CD14-positive monocyte (primary cell): Measurements from ENCODE around the gene IRAG1. TPM values are rescaled to one million over a fixed set of nuclear protein-coding genes. Genes with fewer than 3 reads are reported as not detected.

Source experiments
- DNase-seq, 3 donors: peaks; one replicate each; pipeline ENCODE4 v3.0.0-alpha.2; 2011 to 2022
- H2AFZ ChIP-seq: 2 replicates; pipeline ENCODE4 v1.6.0; 2012; ENCODE audit warnings: mild to moderate bottlenecking, low read depth, low read length, inconsistent platforms; ENCODE audit not compliant: insufficient read depth, poor library complexity, severe bottlenecking
- H3K27ac ChIP-seq, 2 donors: 1 replicate in 1 of 2; 2 replicates in 1 of 2; pipeline ENCODE4 v1.5.1; 2012 to 2013; ENCODE audit warnings: low read length in 2 of 2, control low read depth in 1 of 2, inconsistent platforms in 1 of 2, low read depth in 1 of 2, mild to moderate bottlenecking in 1 of 2
- H3K27me3 ChIP-seq, 2 donors: one replicate each; pipeline versions ENCODE4 v1.6.0 to v1.6.1; 2011 to 2013; ENCODE audit warnings: low read length in 2 of 2; ENCODE audit not compliant: control insufficient read depth in 2 of 2, insufficient read depth in 2 of 2
- H3K36me3 ChIP-seq, 2 donors: replicated peaks in 1 of 2; 1 replicate in 1 of 2; 2 replicates in 1 of 2; pipeline versions ENCODE4 v1.5.1 to v1.6.1; 2012 to 2013; ENCODE audit warnings: low read length in 2 of 2, control low read depth in 1 of 2, inconsistent platforms in 1 of 2, mild to moderate bottlenecking in 1 of 2; ENCODE audit not compliant: insufficient read depth in 2 of 2, control insufficient read depth in 1 of 2
- H3K4me1 ChIP-seq, 2 donors: 1 replicate in 1 of 2; 2 replicates in 1 of 2; pipeline versions ENCODE4 v1.5.1 to v1.6.1; 2012 to 2013; ENCODE audit warnings: low read length in 2 of 2, control low read depth in 1 of 2, inconsistent platforms in 1 of 2, mild to moderate bottlenecking in 1 of 2, moderate library complexity in 1 of 2; ENCODE audit not compliant: insufficient read depth in 2 of 2, control insufficient read depth in 1 of 2
- H3K4me2 ChIP-seq: replicated peaks from 2 replicates; pipeline ENCODE3; 2012; ENCODE audit warnings: low read length, moderate library complexity, mild to moderate bottlenecking; ENCODE audit not compliant: poor library complexity, severe bottlenecking; ENCODE audit errors: extremely low read depth
- H3K4me3 ChIP-seq, 3 experiments: fragments of 200-600 bp in 1 of 3; sonication (generic) in 1 of 3; replicated peaks in 1 of 3; 1 replicate in 2 of 3; 2 replicates in 1 of 3; pipeline ENCODE4 v1.5.1; 2011 to 2013; ENCODE audit warnings: low read length in 3 of 3, mild to moderate bottlenecking in 3 of 3, control low read depth in 2 of 3, low read depth in 2 of 3, inconsistent platforms in 1 of 3, moderate library complexity in 1 of 3
- H3K79me2 ChIP-seq: 2 replicates; pipeline ENCODE4 v1.6.0; 2012; ENCODE audit warnings: mild to moderate bottlenecking, control low read depth, inconsistent platforms, low read length, moderate library complexity; ENCODE audit not compliant: insufficient read depth
- H3K9ac ChIP-seq: 2 replicates; pipeline ENCODE4 v1.6.0; 2017; ENCODE audit warnings: low read length, mild to moderate bottlenecking; ENCODE audit not compliant: insufficient read depth, poor library complexity, severe bottlenecking
- H3K9me3 ChIP-seq, 2 donors: replicated peaks in 1 of 2; 1 replicate in 1 of 2; 2 replicates in 1 of 2; pipeline versions ENCODE4 v1.5.1 to v1.6.1; 2012 to 2013; ENCODE audit warnings: low read length in 2 of 2, control low read depth in 1 of 2; ENCODE audit not compliant: control insufficient read depth in 1 of 2, insufficient read depth in 1 of 2
- H4K20me1 ChIP-seq: 2 replicates; pipeline ENCODE4 v1.6.0; 2012; ENCODE audit warnings: mild to moderate bottlenecking, low read length, control low read depth, moderate library complexity; ENCODE audit not compliant: insufficient read depth
- H3K27ac Mint-ChIP-seq, 7 donors: one replicate each; pipeline ENCODE4 v1.8.0; 2020; ENCODE audit warnings: mild to moderate bottlenecking in 7 of 7, mixed read lengths in 7 of 7, moderate library complexity in 6 of 7, inconsistent platforms in 2 of 7
- H3K27me3 Mint-ChIP-seq, 3 donors: one replicate each; pipeline ENCODE4 v1.8.0; 2021 to 2022; ENCODE audit warnings: low read depth in 3 of 3, mild to moderate bottlenecking in 3 of 3, mixed read lengths in 3 of 3, moderate library complexity in 3 of 3, inconsistent platforms in 1 of 3
- H3K36me3 Mint-ChIP-seq, 2 donors: one replicate each; pipeline ENCODE4 v1.8.0; 2020; ENCODE audit warnings: mixed read lengths in 2 of 2, inconsistent platforms in 1 of 2, mild to moderate bottlenecking in 1 of 2
- H3K4me1 Mint-ChIP-seq: one replicate; pipeline ENCODE4 v1.8.0; 2020; ENCODE audit warnings: mild to moderate bottlenecking, mixed read lengths
- H3K4me3 Mint-ChIP-seq, 2 donors: one replicate each; pipeline ENCODE4 v1.8.0; 2020; ENCODE audit warnings: mild to moderate bottlenecking in 2 of 2, mixed read lengths in 2 of 2, moderate library complexity in 1 of 2
- H3K9me3 Mint-ChIP-seq, 7 donors: one replicate each; pipeline ENCODE4 v1.8.0; 2020 to 2022; ENCODE audit warnings: mixed read lengths in 7 of 7, mild to moderate bottlenecking in 6 of 7, moderate library complexity in 6 of 7, inconsistent platforms in 2 of 7
- CTCF ChIP-seq: fragments of 200-600 bp; IDR thresholded peaks from one replicate; pipeline ENCODE4 v1.8.0; 2022; ENCODE audit warnings: antibody characterized with exemption, mild to moderate bottlenecking
- WGBS: methylation state at CpG from one replicate; pipeline ENCODE4 v1.1.5; 2013; ENCODE audit warnings: missing lambda C conversion rate; ENCODE audit not compliant: insufficient coverage; 5-methylcytosine and 5-hydroxymethylcytosine counted together
- intact Hi-C, 2 donors: fragments of 100-400 bp; cut with micrococcal nuclease; formaldehyde crosslinking; loops; one replicate each; pipeline versions ENCODE4 v1.15.0 to v1.15.1; 2023
- polyA plus RNA-seq, 3 donors: library from polyadenylated mRNA; depleted of rRNA in 1 of 3; unstranded in 2 of 3; stranded (reverse) in 1 of 3; fragments of 300-500 nt in 2 of 3; fragments of >200 nt in 1 of 3; fragmentation: Illumina TruSeq in 2 of 3; gene quantifications; 1 replicate in 2 of 3; 2 replicates in 1 of 3; pipeline ENCODE4 v1.2.3, GENCODE V29; 2012 to 2021

Gene IRAG1
- polyA plus RNA-seq, 3 donors, result 3.0 to 4.9 (median 3.3) TPM

GRCh38 chr11:10735481-10736475 lies 42.2 kb upstream of the IRAG1 start:
- H3K36me3 Mint-ChIP-seq, result peaks cover 13 to 14% of the 10 kb centered on the region in 2 donors

More at GRCh38 chr11:10735481-10736475, 42.2 kb upstream of the IRAG1 start:
- Histone ChIP-seq H3K36me3 (no peaks in the 10 kb centered on the region), H3K4me1 (peaks cover 6 to 10% of the 10 kb centered on the region in 2 donors), H3K79me2 (no peaks in the 10 kb centered on the region), H3K9ac (no peak overlapping the region), H3K4me2 (peak overlapping the region; percentile 66), H3K9me3 (peaks cover 5 to 10% of the 10 kb centered on the region in 2 donors), H3K4me3 (peak overlapping the region in 1 of 3 experiments; percentile 61), H2AFZ (peak overlapping the region; percentile 66), H3K27me3 (no peaks in the 10 kb centered on the region), H3K27ac (no peak overlapping the region), H4K20me1 (no peaks in the 10 kb centered on the region)
- H3K4me1 Mint-ChIP-seq, result peaks cover 15% of the 10 kb centered on the region
- peaks cover 7 to 15% (median 11%) of the 10 kb centered on the region in 7 donors for H3K9me3 Mint-ChIP-seq
- peaks cover 8 to 15% (median 13%) of the 10 kb centered on the region in 3 donors for H3K27me3 Mint-ChIP-seq
- H3K4me3 Mint-ChIP-seq, result peak overlapping the region; percentile 56 to 74
- H3K27ac Mint-ChIP-seq, result peak overlapping the region in 6 of 7 donors; percentile 17 to 80 (median 60)
- WGBS, result 7% methylated on average over 16 of the region's 21 CpGs
- peak; percentile 79 to 92 (median 88) for DNase-seq
- intact Hi-C loops, result loop anchor here (5.0 to 10.0 kb wide), 8 partner anchors 78 to 428 kb away; partner anchors contain the start of genes RNF141 (in 2 of the 2) and ADM (in 1 of the 2)
- TF ChIP-seq CTCF, result peak; percentile 98
